Skeletal muscle cell (primary cell): ENCODE data around the gene AFF3.
"Not testable (repeated sequence)": the region's sequence is repeated elsewhere in the genome, so short reads cannot be mapped to it uniquely, and the experiment has no call there.

Source experiments
- DNase-seq: peaks from one replicate; pipeline ENCODE4 v3.0.0-alpha.2; 2010; ENCODE audit warnings: low read depth
- H3K4me3 ChIP-seq: 2 replicates; pipeline ENCODE4 v1.5.1; 2011; ENCODE audit warnings: low read depth, mild to moderate bottlenecking, control low read depth, low read length, moderate library complexity

The AFF3 gene

DNA sequence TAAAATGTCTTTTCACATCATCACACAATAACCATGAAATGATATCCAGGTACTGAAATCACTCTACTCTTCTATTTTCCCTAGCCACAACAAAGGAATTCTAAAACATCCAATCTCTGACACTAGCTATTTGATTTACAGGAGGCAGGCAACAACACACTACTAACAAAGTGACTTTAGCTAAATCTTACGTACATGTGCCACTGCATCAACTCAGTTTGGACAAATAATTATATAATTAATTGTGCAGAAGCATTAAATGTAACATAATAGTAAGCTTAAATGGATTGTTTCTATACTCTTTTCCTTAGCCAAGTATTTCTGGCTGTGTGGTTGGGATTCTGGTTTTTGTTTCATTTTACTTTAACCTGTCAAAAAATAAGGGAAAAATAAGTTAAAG, 192.4 kb downstream of the AFF3 start:
- DNase-seq, result no peak
- no peak overlapping the region for H3K4me3 ChIP-seq

DNA sequence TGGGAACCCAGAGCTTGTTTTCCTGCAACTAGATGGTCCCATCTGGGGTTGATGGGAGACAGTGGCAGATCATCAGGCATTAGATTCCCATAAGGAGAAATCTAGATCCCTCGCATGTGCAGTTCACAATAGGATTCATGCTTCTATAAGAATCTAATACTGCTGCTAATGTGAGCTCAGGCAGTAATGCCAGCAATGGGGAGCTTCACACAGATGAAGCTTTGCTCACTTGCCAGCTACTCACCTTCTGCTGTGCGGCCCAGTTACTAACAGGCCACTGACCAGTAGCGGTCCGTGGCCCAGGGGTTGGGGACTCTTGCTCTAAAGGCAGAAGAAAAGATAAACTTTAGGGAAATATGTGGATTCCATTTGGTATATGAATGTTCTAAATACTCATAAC, 192.9 kb downstream of the AFF3 start:
- DNase-seq, result no peak
- H3K4me3 ChIP-seq, result no peak overlapping the region

DNA sequence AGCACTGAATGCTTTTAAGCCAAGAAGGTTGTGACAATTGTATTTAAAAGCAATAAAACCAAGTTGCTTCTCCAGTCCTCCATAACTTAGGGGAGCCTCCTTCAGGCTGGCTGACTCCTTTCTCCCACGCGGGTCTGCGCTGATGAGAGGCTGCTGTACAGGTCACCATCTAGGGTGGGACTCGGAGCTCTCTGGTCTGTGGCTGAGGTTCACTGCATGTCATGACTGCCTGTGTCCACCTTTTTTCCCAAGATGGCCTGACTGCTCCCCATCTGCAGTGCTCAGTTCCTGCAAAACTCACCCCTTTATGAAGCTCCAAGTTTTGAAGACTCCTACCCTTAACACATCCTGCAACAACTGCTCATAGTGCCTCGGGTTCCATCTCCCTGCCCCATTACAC, 194.4 kb downstream of the AFF3 start:
- no peak overlapping the region for H3K4me3 ChIP-seq

DNA sequence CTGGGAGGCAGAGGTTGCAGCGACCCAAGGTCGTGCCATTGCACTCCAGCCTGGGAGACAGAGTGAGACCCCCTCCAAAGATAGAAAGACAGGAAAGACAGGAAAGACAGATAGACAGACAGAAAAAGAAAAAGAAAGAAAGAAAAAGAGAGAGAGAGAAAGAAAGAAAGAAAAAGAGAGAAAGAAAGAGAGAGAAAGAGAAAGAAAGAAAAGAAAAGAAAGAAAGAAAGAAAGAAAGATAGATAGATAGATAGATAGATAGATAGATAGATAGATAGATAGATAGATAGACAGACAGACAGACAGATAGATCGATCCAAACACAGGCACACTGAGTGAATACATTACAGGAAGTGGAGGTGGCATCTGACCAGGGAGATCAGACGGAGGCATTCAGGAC, 195.0 kb downstream of the AFF3 start:
- H3K4me3 ChIP-seq, DNase-seq: not testable (repeated sequence)

More for the DNA sequence above, 194.4 kb downstream of the AFF3 start:
- DNase-seq, result no peak

DNA sequence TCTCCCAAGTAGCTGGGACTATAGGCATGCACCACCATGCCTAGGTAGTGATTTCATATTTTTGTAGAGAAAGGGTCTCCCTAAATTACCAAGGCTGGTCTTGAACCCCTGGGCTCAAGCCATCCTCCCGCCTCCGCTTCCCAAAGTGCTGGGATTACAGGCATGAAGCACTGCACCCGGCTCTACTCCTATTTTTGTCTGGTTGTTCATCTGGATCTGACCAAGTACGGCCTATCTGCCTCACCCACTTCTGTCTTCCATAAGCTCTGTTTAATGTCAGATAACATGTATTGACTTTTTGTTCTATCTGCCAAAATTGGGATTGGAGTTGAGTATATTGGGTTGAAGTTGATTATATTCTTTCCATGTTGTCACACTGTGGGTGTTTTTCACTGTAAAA, 198.4 kb downstream of the AFF3 start:
- no peak for DNase-seq
- no peak overlapping the region for H3K4me3 ChIP-seq

DNA sequence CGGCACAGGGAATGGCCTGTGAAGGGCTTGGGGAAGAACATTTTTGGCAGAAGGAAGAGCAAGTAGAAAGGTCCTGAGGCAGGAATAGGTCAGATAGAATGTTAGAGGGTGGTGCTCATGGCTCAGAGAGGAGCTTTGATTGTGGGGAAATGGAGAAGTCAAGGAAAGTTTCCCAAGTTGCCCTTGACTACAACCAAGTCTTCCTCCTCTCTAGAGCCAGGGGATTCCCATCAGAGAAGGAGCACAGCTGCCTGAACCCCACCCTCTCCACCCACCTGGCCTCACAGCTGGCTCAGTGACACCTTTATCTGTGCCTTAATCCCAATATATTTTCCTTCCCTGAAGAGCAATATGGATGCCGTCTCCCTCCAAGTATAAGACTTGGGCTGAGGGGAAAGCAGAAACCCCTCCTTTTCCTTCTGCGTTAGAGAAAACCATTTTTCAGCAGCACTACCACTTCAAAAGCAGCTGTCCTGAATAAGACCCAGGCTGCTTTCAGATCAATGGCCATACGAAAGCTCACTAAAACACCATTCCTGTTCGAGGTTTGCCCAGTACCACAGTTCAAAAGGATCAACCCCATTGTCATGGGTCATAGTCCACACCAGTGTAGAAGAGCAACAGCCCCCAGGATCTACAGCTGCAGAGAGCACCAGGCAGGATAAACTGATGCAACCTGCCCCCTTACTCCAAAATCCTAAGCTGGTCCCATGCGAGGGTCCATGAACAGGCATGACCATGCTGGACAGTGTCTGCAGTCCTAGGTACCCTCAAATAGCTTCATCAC, 199.6 kb downstream of the AFF3 start:
- no peak overlapping the region for H3K4me3 ChIP-seq
- no peak for DNase-seq

DNA sequence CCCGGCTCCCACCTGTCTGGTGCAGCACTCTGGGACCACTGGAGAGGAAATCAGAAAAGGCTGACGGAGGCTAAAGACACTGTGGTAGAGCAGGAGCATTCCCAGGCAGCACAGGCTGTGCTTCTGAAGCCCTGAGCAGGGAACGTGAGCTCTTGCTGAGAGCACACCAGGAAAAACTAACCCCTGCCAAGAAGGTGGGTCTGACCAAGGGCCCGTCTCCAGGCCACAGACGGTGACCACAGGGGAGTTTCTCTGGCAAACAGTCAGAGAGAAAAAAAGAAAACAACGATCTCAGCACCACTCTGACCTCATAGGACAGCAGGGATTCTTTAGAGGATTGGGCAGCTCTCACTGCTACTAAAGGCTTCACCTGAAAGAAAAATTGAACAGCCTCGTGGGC, 201.4 kb downstream of the AFF3 start:
- no peak overlapping the region for H3K4me3 ChIP-seq
- peak; percentile 78 for DNase-seq

DNA sequence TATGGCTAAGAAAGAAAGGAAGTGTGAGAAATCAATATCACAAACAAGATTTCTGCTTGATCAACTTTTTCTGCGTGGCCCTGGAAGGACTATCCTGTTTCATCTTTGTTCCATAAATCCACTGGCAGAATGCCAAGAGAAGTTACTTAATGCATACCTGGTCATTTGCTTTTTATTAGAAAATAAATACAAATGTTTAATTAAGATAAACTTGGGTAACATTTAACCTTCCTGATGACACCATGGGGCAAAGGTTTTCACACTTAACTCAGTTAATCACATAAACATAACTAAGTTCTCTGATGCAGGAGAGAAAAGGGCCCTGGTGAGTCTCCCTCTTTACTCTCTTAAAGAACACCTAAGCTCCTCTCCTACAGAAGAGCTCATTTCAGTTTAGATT, 203.3 kb downstream of the AFF3 start:
- no peak overlapping the region for H3K4me3 ChIP-seq
- DNase-seq, result no peak

DNA sequence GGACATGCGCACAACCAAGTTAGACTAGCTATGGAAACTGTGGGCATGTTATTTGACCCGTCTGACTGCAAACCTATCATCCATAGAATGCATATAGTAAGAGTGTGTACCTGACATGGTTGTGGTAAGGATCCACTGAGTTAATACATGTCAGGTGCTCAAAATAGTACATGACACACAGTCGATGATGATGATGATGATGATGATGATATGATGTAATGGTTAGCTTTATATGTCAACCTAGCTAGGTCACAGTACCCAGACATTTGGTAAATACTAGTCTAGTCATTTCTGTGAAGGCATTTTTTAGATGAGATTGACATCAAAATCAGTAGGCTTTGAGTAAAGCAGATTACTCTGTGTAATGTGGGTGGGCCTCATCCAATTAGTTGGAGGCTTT, 204.1 kb downstream of the AFF3 start:
- H3K4me3 ChIP-seq, result no peak overlapping the region
- DNase-seq, result no peak

DNA sequence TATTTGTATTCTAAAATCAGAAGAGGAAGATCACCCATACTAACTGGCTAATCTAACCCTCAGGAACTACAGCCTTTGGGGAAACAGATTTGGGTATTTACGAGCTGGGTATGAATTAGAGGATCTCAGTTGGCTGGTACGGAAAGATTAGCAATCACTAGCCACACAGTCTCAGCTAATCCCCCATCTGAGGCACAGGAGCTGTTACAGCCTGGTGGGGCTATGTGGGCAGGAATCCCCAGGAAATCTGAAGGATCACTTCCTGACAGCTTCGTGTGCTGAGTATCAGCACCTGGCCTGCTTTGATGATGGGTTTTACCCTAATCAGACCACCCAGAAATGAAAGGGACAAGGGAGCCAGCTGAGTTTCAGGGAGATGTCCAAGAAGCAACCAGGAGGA, 206.3 kb downstream of the AFF3 start:
- no peak for DNase-seq
- H3K4me3 ChIP-seq, result no peak overlapping the region

DNA sequence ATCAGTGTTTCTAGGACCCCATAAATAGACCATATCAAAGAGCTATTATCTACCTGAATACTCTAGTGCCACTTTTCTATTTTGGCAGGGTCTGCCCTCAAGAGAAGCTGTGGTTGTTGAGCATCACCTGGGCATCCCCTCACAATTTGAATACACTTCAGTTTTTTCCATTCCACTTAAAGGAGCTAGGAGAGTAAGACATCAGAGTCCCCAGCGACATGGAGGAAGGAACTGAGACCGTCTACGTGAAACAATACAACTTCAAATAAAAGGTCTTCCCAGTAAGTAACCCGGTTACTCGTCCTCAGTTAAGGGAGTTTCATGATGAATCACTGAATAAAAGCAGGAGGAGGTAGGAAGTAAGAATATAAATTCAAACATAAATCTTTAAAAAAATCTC, 206.7 kb downstream of the AFF3 start:
- DNase-seq, result no peak
- no peak overlapping the region for H3K4me3 ChIP-seq

DNA sequence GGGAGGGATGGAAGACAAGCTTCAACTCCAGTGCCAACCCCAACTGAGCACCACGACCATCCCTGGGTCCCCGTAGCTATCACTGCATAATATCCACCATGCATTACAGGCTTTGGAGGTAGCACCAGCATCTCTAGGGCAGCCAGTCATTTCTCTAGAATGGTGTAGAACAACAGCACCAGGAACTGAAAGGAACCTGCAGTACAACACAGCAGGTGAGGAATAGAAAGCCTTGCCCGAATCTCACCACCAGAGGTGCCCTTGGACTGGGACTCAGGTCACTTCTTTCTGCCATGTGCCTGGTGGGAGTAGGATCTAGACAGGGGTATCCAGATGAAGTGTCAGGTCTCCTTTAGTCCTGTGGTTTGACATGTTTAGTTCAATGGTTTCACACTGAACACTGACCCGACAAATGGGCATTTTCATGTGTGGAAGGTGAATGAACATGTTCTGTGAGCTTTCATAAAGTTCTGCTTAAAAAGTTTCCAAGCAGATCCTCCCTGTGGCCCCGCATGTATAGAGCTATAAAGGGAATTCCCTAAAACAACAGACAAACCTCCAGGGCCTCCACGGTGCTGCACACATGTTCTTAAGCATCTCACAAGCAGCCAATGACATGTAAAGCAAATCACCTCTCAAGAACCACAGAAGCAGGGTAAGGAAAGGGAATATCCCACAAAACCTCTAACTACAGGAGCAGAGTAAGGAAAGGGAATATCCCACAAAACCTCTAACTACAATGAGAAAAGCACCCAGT, 208.3 kb downstream of the AFF3 start:
- no peak for DNase-seq
- no peak overlapping the region for H3K4me3 ChIP-seq

DNA sequence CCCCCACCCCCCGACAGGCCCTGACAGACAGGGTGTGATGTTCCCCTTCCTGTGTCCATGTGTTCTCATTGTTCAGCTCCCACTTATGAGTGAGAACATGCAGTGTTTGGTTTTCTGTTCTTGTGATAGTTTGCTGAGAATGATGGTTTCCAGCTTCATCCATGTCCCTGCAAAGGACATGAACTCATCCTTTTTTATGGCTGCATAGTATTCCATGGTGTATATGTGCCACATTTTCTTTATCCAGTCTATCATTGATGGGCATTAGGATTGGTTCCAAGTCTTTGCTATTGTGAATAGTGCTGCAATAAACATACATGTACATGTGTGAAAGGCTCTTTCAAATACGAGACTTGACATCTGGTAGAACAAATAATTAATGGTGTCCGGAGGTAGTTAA, 208.9 kb downstream of the AFF3 start:
- H3K4me3 ChIP-seq, DNase-seq: not testable (repeated sequence)

DNA sequence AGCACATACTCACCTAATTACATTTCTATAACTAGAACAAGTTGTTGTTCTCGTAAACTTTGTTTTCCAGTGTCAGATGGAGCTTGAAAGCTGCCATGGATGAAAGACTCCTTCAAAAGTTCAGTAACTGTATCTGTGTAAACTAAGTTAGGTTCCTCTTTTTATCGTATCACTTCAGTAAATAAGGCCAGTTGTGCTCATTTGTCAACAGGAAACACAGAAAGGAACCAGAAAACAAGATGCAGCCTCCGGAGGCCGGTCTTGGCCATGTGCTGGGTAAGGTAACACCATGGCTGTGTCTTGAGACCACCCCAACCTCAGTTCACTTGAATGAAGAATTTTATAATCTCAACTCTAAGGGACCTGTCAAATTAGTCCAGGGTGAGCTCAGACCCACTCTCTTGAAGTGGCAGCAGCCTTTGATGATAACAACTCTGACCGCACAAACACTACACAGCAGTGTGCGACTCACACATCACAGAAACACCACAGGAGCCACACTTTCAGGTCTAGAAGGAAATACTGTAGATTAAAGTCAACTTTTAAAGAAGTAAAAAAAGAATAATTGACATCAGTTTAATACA, 213.8 kb downstream of the AFF3 start:
- no peak for DNase-seq
- H3K4me3 ChIP-seq, result no peak overlapping the region

DNA sequence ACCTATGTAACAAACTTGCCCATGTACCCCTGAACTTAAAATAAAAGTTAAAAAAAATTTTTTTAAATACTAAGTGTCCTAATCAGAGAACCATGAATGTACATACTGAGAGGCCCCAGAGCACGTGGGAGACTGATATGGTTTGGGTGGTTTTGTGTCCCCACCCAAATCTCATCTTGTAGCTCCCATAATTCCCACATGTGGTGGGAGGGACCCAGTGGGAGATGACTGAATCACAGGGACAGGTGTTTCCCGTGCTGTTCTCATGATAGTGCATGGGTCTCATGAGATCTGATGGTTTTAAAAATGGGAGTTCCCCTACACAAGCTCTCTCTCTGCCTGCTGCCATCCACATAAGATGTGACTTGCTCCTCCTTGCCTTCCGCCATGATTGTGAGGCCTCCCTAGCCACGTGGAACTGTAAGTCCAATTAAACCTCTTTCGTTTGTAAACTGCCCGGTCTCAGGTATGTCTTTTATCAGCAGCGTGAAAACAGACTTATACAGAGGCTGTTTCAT, 214.6 kb downstream of the AFF3 start:
- H3K4me3 ChIP-seq, DNase-seq: not testable (repeated sequence)

DNA sequence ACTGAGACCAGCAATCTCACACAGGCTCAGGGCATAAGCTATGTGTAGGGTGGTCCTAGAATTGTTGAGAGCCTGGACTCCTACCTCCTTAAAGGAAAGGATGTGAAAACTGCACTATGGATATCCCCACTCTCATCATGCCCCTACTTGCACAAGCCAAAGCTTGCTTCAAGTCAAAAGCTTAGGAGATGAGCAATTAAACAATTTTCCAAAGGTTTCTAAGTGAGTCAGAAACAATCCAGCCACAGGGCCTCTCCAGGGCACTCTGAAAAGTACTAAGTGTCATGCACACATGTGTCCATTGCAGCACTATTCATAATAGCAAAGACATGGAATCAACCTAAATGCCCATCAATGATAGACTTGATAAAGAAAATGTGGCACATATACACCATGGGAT, 215.4 kb downstream of the AFF3 start:
- no peak overlapping the region for H3K4me3 ChIP-seq
- peak; percentile 1 for DNase-seq

DNA sequence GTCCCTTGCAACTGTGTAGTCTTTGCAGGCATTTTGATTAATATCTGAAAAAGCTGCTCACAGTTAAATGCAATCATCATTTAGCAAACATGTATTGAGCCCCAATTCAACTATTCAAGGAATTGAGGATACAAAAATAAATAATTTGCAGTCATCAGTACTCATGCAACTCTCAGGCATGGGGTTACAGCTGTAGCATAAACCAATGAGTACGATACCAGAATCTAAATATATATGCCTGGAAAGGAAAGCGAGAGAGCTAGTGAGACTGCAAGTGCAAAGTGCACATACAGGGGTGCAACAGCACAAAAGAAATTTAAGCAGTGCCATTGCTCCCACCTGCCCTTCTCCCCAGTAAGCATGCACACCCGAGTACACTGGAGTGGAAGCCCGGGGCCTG, 216.4 kb downstream of the AFF3 start:
- no peak overlapping the region for H3K4me3 ChIP-seq
- no peak for DNase-seq

DNA sequence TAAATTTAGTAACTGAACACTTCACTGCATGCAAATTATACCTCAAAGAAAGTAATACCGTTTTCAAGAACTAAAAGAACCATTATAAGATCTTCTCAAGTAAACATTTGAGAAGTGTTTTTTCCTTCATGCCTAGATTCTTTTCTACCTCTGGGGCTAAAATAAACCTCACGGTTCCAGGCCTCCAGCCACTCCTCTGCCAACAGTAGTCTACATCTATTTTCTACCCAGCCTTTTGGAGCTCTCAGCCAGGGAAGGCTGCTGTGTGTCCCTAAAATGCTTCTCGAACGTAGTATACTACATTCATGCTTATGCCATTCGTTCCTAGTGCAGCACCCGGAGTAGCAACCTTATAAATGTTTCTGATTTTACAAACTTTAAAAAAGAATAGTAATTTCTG, 219.7 kb downstream of the AFF3 start:
- H3K4me3 ChIP-seq, result no peak overlapping the region
- DNase-seq, result no peak

DNA sequence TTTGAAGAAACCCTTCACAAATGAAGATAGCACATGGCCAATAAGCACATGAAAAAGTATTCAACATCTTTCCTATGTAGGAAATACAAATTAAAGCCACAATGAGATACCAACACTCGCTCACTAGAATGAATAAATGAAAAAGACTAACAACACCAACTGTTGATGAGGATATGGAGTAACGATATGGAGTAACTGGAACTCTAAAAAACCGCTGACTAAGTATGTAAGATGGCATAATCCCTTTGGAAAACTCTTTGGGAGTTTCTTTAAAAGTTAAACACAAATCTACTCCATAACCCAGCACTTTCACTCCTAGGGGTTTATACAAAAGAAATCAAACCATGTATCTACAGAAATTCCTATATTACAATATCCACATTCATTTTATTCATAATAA, 220.5 kb downstream of the AFF3 start:
- no peak for DNase-seq

DNA sequence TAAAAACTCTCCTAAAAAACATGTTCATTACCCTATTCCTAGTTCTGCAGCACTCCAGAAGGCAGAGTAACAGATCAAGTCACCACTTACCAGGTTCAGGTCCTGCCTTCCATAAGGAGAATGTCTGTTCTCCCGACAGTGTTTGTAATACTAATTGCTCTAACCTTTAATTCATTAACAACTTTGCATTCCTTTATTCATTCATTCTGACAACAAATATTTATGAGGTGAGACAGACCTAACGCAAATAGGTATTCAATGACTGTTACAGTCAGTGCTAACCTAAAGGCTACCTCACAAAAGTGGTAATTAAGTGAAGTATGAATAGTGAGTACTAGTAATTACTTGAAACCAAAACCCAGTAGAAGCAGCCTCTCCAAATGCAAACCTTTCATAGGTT, 224.0 kb downstream of the AFF3 start:
- H3K4me3 ChIP-seq, result no peak overlapping the region
- DNase-seq, result no peak

More for the DNA sequence above, 220.5 kb downstream of the AFF3 start:
- no peak overlapping the region for H3K4me3 ChIP-seq
